ENCODE data around the gene IFNK. TPM values are rescaled to one million over a fixed set of nuclear protein-coding genes. Genes with fewer than 3 reads are reported as not detected.

Gene IFNK
- total and polyA plus RNA-seq, 11 donors = not detected

- TF ChIP-seq POLR2A (IDR thresholded peaks at IDR 0.05) (no peak), CTCF (IDR thresholded peaks at IDR 0.05) (no peak)
- WGBS, 4 donors = 90 to 95% (median 93%) methylated on average over 8 of the region's 8 CpGs
- intact Hi-C loops (cut with DNase I) = loop anchor here in 1 of 10 donors (10.0 kb wide), 1 partner anchor 532 kb away; no protein-coding TSS in a partner anchor
- ATAC-seq = no peak
- no peak for DNase-seq
- no peaks in the 10 kb centered on the region for H3K4me1 ChIP-seq
- H3K27ac ChIP-seq = no peak overlapping the region
- H3K9me3 ChIP-seq = no peaks in the 10 kb centered on the region
- no peaks in the 10 kb centered on the region for H3K27me3 ChIP-seq
- H3K36me3 ChIP-seq = peaks cover 3 to 100% (median 97%) of the 10 kb centered on the region in 9 donors
- H3K4me3 ChIP-seq = no peak overlapping the region
These were observed 32.4 kb downstream of the IFNK start for GRCh38 chr9:27556470-27556869.

- H3K9me3 ChIP-seq = no peaks in the 10 kb centered on the region
- no peak overlapping the region for H3K4me3 ChIP-seq
- peaks cover 3 to 100% (median 92%) of the 10 kb centered on the region in 9 donors for H3K36me3 ChIP-seq
- H3K27me3 ChIP-seq = no peaks in the 10 kb centered on the region
- no peaks in the 10 kb centered on the region for H3K4me1 ChIP-seq
- DNase-seq (no peak), ATAC-seq (no peak)
- H3K27ac ChIP-seq = no peak overlapping the region
- intact Hi-C loops (cut with DNase I) = loop anchor here in 1 of 10 donors (10.0 kb wide), 1 partner anchor 534 kb away; no protein-coding TSS in a partner anchor
- TF ChIP-seq POLR2A (IDR thresholded peaks at IDR 0.05) (no peak), CTCF (IDR thresholded peaks at IDR 0.05) (no peak)
These were observed 34.2 kb downstream of the IFNK start for GRCh38 chr9:27558307-27558706.

GRCh38 chr9:27560457-27560856, 36.4 kb downstream of the IFNK start:
- TF ChIP-seq CTCF (IDR thresholded peaks at IDR 0.05) (no peak), POLR2A (IDR thresholded peaks at IDR 0.05) (no peak)
- intact Hi-C loops (cut with DNase I) = no loop called here
- no peak for ATAC-seq
- H3K4me1 ChIP-seq = peaks cover 0 to 5% (median 0%) of the 10 kb centered on the region in 12 donors
- peaks cover 3 to 98% (median 77%) of the 10 kb centered on the region in 9 donors for H3K36me3 ChIP-seq
- no peak overlapping the region for H3K27ac ChIP-seq
- DNase-seq = no peak
- no peaks in the 10 kb centered on the region for H3K27me3 ChIP-seq
- no peaks in the 10 kb centered on the region for H3K9me3 ChIP-seq
- no peak overlapping the region for H3K4me3 ChIP-seq

GRCh38 chr9:27561685-27562084, 37.6 kb downstream of the IFNK start:
- TF ChIP-seq CTCF (IDR thresholded peaks at IDR 0.05) (no peak), POLR2A (IDR thresholded peaks at IDR 0.05) (no peak)
- ATAC-seq (no peak), DNase-seq (no peak)
- Histone ChIP-seq H3K4me3 (no peak overlapping the region), H3K4me1 (peaks cover 0 to 17% (median 0%) of the 10 kb centered on the region in 12 donors), H3K27me3 (no peaks in the 10 kb centered on the region), H3K9me3 (no peaks in the 10 kb centered on the region), H3K36me3 (peaks cover 3 to 96% (median 73%) of the 10 kb centered on the region in 9 donors), H3K27ac (no peak overlapping the region)
- intact Hi-C loops (cut with DNase I) = no loop called here
- WGBS, 4 donors = 74 to 82% (median 81%) methylated on average over 3 of the region's 3 CpGs

Measured in heart left ventricle (tissue), 16 donors.